GM21447 (cell line): ENCODE data around the gene HRAS.
A peak's percentile ranks its signal among the peaks of the same experiment; 100 is the strongest.

Source experiments
- ATAC-seq: cut with Tn5 transposase; IDR thresholded peaks from one replicate; pipeline ENCODE4 v1.9.1; 2021; ENCODE audit not compliant: unreplicated experiment

Gene HRAS

DNA sequence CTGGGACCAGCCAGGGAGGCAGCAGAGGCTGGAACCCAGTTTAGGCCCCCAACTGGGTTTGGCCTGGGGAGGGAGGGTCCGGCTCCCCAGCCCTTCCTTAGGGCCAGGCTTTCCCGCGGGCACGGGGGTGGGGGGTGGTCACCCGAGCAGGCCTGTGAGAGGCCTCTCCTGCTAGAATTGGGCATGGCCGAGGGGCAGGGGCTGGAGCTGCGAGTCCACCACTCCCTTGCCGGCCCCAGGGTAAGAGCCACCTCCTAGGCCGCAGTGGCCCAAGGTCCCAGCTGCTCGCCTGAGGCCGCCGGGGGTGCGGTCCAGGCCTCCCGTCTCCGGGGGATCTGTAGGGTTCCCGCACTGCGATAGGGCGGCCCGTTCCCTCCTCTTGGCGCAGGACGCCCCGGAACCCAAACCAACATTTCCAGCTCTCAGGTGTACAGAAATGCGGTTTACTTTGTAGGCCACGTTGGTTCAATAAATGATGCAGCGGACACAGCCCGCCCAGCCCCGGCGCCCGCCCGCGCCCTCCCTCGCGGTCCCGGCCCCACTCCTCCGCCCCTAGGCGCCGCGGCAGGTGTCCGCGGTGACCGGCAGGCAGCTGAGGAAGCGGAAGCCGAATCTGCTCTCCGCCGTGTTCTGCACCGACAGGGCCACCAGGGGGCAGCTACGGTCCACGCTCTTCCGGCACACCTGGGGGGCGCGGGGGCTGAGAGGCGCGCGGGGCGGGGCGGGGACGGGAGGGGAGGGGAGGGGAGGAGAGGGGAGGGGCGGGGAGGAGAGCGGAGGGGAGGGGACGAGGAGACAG, 19.3 kb upstream of the HRAS start:
- ATAC-seq = peak; percentile 62

DNA sequence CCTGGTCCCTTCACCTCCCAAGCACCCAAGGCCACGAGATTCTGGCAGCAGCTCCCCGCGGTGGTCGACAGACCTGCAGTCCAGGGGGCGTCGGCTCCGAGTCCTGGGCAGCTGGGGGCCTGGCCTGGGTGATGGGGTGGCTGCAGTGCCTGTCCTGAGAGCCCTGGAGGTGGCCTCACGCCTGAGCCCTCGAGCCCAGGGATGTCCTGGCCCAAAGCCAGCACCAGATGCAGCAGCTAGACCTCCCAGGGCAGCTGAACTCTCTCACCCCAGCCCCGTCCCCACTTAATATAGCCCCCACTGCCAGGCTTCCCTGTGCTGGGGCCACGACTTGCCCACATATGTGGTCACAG, 18.6 kb upstream of the HRAS start:
- ATAC-seq = no peak

DNA sequence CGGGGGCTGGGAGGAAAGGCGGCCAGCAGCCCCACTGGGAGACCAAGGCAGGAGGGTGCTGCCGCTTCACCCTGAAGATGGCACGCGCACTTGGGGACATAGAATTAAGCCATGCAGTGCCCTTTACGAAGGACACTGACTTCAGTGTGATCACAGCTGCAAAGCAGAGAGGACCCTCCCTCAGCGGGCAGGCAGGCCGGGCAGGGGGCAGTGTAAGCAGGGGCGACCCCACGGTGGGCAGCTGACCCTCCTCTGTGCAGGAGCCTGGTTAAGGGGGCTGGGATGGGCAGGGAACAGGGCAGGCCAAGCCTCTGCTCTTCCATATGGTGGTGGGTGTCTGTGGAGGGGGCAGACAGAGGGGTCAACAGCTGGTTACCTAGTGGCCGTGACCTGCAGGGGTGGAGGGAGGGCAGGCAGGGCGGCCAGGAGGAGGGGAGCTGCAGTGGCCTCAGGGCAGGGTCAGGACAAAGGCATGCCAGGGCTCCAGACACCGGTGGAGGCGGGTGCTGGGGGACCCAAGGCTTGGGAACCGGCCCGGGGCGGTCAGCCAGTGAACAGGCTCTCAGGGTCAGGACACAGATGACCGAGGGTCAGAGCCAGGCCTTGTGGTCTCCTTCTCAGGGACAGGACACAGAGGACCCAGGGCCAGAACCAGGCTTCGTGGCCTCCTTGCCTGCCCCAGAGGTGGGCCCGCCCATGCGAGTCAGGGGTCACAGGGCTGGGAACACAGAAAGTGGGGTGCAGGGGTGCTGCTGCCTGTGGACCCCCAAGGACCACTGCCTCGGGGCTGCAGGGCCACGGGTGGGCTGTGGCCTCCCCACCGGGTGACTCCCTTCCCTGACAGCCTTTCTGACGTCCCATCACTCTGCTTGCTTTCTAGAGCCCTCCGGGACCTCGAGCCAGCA, 18.0 kb upstream of the HRAS start:
- ATAC-seq = no peak

DNA sequence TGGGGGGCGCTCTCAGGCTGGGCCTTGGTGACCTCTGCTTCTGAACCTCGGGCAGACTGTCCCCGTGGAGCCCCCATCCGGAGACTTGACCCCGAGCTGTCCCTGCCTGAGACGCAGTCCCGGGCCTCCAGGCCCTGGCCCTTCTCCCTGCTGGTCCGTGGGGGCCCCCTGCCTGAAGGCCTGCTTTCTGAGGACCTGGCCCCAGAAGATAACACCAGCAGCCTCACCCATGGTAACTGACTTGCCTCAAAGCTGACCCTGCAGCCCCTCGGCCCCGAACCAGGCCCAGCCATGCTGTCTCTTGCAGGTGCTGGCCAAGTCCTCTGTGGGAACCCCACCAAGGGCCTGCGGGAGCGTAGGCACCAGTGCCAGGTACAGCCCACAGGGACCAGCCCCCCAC, 16.2 kb upstream of the HRAS start:
- ATAC-seq = no peak

DNA sequence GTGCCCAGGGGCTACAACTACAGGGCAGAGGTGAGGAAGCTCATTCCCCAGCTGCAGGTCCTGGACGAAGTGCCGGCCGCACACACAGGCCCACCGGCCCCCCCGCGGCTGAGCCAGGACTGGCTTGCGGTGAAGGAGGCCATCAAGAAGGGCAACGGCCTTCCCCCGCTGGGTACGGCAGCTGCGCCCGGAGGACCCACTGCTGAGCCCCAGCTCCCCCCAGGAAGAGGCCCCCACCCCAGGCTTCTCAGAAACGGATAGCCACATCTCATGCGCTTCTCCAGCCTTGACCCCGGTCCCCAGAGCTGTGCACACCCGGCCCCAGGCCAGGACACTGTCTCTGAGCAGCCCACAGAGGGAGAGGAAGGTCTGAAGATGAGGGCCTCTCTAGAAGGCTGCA, 15.8 kb upstream of the HRAS start:
- no peak for ATAC-seq

DNA sequence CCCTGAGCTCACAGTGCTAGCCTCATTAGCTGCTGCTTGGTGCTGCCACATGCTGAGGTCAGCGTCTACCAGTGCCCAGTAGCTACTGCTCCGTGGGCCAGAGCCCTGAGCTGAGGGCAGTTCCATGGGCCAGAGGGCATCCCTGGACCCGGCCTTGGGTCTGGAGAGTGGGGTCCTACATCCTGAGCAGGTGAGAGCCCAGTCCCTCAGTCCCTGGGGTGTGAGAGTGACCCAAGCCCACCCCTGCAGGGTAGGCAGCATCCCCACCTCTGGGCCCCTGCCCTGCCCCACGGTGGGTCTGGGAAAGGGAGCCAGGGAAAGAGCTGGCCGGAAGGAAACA, 15.3 kb upstream of the HRAS start:
- no peak for ATAC-seq

DNA sequence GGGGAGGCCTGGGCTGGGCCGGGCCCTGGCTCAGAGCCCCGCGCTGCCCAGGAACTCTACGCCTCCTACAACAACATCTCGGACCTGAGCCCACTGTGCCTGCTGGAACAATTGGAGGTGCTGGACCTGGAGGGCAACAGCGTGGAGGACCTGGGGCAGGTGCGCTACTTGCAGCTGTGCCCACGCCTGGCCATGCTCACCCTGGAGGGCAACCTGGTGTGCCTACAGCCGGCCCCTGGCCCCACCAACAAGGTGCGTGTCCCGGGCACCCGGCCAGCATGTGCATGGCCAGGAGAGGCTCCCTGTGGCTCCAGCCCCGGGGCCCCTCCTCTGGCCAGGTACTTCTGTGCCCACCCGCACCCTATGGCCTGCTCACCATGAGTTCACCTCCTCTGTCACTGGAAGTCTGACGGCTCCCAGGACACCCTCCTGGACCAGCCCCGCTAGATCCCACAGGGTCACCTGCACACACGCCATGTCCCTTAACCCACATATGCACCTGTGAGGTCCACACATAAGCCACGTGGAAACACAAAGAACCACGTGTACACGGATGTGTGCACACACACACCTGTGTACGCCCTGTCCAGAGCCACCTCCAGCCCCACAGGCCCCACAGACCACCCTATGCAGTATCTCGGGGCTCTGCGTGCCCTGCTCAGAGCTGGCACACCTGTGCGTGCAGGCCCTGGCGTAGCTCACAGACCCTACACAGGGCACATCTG, 14.8 kb upstream of the HRAS start:
- no peak for ATAC-seq

DNA sequence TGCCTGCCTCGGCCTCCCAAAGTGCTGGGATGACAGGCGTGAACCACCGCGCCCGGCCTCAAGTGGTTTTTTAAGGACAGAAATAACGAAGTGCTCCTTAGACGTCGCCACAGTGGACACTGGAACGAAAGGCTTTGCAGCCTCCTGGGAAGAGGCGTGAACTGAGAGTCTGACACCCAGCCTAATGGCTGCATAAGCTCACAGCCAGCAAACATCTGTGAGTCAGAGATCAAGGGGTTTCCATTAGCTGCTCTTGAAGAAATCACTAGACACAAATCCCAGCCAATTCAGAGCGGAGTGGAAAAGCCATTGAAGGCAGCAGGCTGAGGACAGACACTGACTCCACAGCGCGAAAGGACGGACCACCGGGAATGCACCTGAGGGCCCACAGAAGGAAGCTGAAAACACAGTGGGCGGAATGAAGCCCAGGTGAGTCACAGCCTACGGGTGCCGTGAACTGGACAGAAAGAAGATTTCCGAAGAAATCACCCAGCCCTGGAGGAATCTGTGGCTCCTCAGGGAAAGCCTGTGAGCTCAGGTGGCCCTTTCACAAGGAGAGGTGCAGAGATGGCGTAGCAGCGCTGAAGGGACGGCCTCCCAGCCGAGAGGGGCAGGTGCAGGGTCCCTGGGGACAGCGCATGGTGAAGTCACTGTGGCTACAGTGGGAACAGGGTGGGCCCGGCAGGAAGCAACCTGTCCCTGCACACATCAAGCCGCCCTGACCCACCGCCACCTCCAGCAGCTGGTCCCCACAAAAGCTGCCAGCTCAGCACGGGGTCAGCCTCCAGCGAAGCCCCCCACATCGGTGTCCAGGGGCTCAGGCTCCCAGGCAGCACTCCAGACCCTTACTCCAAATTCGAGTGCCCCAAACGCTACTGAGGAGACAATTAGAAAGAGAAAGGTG, 13.6 kb upstream of the HRAS start:
- ATAC-seq = no peak

DNA sequence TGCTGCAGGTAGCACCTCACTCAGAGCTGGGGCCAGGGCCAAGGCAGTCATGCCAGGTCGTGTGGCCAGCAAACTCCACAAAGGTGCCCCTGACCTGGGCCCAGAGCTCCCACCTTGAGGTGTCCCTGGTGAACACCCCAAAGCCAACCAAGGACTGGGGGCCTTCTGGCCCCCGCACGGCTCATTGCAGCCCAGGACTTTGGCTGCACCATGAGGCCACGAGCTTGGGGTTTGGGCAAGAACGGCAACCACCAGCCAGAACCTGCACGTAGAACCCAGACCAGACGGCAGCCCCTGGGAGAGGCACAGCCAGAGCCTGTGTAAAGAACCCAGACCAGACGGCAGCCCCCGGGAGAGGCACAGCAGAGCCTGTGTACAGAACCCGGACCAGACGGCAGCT, 9.8 kb upstream of the HRAS start:
- no peak for ATAC-seq

DNA sequence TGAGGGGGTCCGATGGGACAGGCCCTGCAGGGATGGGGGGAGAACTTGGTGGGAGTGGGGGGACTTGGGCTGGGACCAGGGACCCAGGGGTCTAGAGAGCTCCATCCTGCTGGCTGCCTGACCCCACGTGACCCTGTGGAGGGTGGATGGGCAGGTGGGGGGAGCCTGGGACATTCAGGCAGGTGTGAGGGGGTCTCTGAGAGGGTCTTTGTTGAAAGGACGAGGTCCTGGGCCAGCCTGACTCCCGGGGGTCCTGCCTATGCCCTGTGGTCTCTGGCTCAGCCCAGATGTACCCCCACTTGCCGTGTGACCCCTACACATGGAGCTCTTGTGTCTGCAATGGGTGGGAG, 9.4 kb upstream of the HRAS start:
- no peak for ATAC-seq

DNA sequence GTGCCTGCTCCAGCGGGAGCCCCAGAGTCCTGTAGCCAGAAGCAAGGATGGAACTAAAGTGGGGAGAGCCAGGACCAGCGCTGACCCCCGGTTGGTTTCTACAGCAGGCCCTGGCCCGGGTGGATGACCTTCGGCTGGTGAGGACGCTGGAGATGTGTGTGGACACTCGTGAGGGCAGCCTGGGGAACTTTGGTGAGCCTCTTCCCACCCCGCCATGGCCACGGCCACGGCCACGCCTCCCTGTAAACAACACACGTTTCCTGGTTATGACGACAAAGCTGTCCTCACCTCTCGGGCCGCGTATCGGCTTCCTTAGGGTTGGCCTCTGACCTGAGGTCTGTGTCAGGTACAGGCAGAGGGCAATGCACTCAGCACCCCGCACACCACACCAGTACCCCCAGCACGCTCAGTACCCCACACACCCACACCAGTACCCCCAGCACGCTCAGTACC, 6.1 kb upstream of the HRAS start:
- ATAC-seq = no peak

DNA sequence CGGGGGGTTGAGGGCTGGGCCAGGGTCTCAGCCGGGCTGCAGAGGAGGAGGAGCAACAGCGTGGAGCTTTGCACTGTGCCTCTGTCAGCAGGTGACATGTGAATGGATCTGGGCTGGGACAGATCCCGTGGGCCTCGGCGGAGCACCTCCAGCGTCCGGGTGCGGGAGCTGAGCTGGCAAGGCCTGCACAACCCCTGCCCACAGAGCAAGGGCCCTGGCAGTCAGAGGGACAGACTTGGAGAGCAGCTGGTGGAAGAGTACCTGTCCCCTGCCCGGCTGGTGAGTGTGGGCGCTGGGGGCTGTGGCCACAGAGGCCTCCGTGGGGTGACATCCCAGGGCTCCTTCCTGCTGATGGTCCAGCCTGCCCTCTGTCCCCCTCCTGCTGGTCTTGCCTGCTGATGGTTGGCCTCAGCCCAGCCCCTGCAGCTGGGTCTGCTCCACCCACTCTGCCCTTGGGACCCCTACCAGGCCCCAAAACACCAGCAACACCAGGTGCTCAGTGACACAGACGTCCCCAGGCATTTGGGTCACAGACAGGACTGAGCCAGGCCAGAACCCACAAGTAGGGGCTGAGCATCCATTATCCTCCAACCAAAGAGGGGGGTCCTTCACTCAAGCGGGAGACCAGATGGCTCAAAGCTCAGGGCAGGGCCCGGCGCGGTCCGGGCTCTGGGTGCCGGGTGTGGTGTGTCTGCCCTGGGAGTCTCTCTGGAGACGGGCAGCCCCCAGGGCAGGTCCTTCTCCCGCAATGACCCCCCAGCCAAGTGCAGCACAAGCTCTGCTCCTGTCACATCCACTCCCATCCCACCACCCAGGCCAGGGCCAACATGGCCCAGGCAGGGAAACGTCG, 5.4 kb upstream of the HRAS start:
- no peak for ATAC-seq

DNA sequence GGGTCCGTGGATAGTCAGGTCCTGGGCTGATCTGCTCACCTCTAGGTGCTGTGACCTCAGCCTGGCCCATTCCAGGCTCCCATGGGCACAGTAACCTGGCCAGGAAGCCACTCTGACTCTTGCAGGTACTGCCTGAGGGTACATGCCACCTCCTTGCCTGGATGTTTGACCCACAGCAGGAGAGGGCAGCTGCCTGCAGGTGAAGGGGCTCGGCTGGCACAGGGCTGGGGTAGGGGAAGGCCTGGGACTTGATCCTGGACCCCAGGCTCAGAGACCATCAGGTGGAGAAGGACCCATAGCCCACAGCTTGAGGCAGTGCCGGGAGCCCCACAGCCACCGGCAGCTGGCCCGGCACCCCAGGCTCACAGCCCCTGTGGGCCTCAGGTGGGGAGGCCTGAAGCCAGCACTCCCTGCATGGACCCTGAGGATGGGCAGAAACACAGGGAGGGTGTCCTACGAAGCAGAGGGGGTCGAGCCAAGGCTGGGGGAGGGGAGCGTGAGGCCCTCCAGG, 4.7 kb upstream of the HRAS start:
- no peak for ATAC-seq

DNA sequence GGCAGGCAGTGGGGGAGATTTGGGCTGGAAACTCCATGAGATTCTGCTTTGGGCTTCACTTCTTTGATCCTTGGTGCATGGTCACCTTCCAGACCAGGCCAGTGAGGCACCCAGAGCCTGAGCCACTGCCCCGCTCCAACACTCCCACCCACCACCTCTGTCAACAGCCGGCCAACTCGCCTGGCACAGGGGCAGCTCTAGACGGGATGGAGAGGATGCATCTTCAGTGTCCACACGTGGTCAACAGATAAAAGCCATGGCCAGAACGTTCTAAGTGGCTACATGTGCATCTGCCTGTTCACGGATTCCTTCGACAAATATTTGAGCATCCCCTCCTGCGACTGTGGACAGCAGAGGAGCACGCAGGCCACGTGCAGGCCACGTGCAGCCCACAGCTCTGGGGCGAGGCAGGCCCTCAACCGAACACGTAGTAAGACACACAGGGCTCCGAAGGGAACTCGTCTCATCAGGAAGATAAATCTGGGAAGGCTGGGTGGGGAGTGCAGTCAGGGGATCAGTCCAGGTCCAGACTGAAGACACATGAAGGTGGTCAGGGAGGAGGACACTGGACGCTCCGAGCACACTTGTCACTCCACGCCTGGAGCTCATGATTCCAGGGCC, 3.2 kb upstream of the HRAS start:
- no peak for ATAC-seq

DNA sequence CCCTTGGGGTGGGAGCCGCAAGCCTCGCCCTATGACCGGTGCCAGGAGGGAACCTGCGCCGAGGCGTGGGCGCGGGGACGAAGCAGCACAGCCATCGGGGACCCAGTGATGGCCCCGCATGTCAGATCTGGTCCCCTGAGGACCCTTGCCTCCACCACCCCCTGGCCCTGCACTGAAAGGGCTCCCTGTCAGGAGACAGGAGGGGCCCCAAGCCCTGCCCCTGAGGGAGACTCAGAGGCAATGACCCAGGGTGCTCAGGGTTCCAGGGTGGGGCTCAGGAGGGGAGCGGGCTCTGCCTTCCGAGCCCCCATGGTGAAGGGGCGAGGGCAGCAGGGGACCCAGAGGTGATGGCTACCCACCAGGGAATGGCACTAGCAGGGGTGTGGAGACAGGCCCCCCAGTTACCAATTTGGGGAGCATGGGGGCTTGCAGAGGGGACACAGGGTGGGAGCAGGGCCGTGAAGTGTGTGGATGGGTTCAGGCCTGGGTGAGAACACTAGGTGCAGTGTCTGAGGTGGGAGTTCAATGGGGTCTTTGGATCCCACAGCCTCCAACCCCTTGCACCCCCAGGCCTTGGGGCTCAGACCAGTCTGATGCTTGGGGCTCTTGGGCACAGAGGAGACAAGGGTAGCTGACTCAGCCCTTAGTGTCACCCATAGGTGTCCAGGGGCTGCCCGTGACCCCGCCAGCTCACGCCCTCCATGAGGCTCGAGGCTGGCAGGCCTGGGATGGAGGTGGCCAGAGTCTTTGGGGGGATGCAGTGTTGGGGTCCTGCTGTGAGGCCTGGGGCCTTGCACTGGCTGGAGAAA, 2.5 kb upstream of the HRAS start:
- ATAC-seq = no peak

DNA sequence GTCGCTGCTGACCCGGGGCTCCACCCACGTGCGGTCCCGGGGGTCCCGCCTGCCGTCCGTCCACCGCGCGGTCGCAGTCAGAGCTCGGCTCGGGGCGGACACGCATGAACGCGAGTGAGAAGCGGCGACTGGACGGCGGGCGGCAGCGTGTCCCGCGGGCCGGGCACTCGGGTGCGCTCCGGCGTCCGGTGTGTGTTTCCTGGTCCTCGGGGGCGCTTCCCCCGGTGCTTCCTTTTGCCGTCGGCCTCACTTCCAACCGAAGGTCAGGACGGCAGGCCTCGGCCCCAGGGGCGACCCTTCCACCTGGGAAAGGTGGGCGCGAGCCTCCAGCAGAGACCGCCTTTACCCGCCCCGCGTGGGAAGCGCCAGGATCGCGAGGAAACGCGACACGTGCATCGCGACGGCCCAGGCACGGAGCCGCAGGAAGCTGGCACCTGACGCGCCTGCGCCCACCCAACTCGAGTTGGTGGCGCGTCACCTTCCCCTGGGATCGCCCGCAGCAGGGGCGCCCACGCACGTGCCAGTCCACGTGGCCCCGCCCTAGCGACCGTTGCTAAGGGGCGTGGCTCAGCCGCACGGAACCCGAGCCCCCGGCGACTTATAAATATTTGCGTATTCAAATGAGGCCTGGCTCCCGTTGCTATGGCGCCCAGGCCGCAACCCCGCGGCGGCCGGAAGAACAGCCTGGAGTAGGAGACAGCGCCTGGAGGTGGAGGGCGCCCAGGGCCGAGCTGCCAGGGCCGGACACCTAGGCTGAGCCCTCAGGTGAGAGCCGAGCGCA, 1.7 kb upstream of the HRAS start, which contains the start of gene LRRC56:
Gene LRRC56 (plus strand): TSS at position 687 of the 781 bp plus-strand sequence. CDS start 3,158 bp downstream, outside the sequence.
- ATAC-seq = peak; percentile 48

DNA sequence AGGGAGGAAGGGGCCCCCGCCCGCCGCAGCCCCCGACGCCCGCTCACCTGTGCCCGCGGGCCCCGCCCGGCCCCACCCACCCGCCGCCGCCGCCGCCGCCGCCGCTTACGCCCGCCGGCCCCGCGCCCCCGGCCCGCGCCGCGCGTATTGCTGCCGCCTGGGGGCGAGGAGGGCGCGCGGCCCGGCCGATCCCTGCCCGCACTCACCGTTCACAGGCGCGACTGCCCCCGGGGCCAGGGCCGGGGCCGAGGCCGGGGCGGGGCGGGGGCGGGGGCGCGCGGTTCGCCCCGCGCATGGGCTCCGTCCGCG, 212 bp downstream of the HRAS start:
- peak; percentile 14 for ATAC-seq
